C4-2B (cell line): ENCODE data around the gene ZNF579.

Experiments used
- CTCF ChIP-seq: fragments of 450-650 bp; conservative IDR thresholded peaks from 2 replicates; pipeline ENCODE4 v1.5.1; 2017; ENCODE audit warnings: mild to moderate bottlenecking
- ZFX ChIP-seq: fragments of 450-650 bp; IDR thresholded peaks from 2 replicates; pipeline ENCODE4 v1.6.1; 2017

GRCh38 chr19:55549500-55550320 is 30.9 kb downstream of the ZNF579 start:
- no peak for TF ChIP-seq CTCF
- TF ChIP-seq ZFX = no peak
